Anterior cingulate cortex (tissue), 58 donors: ENCODE results near the gene EFNA3.

Experiments
- DNase-seq, 58 donors: peaks; one replicate each; lab custom pipeline; 2025; lab: John Stamatoyannopoulos, UW

EFNA3 gene

GRCh38 chr1:155081472-155082300 lies 3.0 kb downstream of the EFNA3 start:
- DNase-seq, result peak in 11 of 58 donors; percentile 12 to 65 (median 29)

GRCh38 chr1:155082301-155083051 lies 3.8 kb downstream of the EFNA3 start:
- peak in 1 of 58 donors; percentile 27 for DNase-seq

GRCh38 chr1:155083052-155083541 lies 4.5 kb downstream of the EFNA3 start:
- no peak for DNase-seq

GRCh38 chr1:155083865-155084721 lies 5.5 kb downstream of the EFNA3 start:
- DNase-seq, result peak in 29 of 58 donors; percentile 8 to 75 (median 32)

GRCh38 chr1:155084722-155085503 lies 6.3 kb downstream of the EFNA3 start:
- DNase-seq, result peak; percentile 66 to 96 (median 91)

GRCh38 chr1:155085504-155086127 lies 7.0 kb downstream of the EFNA3 start:
- DNase-seq, result peak in 8 of 58 donors; percentile 15 to 63 (median 38)

GRCh38 chr1:155086128-155086741 lies 7.6 kb downstream of the EFNA3 start:
- peak in 35 of 58 donors; percentile 9 to 73 (median 39) for DNase-seq

GRCh38 chr1:155086856-155087535 lies 8.4 kb downstream of the EFNA3 start:
- DNase-seq, result no peak

GRCh38 chr1:155091071-155092051 lies 12.7 kb downstream of the EFNA3 start:
- peak in 52 of 58 donors; percentile 7 to 83 (median 54) for DNase-seq

GRCh38 chr1:155092131-155092530 lies 13.5 kb downstream of the EFNA3 start:
- DNase-seq, result no peak

GRCh38 chr1:155092641-155093040 lies 14.0 kb downstream of the EFNA3 start:
- no peak for DNase-seq

- DNase-seq, result peak in 39 of 58 donors; percentile 16 to 89 (median 46)
Measured at GRCh38 chr1:155093911-155094621, 15.4 kb downstream of the EFNA3 start.

- DNase-seq, result no peak
Measured at GRCh38 chr1:155094622-155094948, 15.9 kb downstream of the EFNA3 start.

GRCh38 chr1:155099331-155099730 lies 20.7 kb downstream of the EFNA3 start:
- DNase-seq, result no peak

GRCh38 chr1:155103325-155103724 lies 24.7 kb downstream of the EFNA3 start:
- no peak for DNase-seq
